ENCODE data around the gene ZBTB3.
"Not testable (repeated sequence)": the region's sequence is repeated elsewhere in the genome, so short reads cannot be mapped to it uniquely, and the experiment has no call there.

The ZBTB3 gene

GRCh38 chr11:62705413-62705812 is 48.5 kb downstream of the ZBTB3 start:
- peak overlapping the region; percentile 62 to 71 for H3K4me3 ChIP-seq (replicated peaks in 1 of 2; ENCODE audit: low read depth in 2 of 2, low read length in 2 of 2)
- peak in 1 of 2 donors; percentile 33 for DNase-seq (ENCODE audit: low read depth in 2 of 2)
- TF ChIP-seq CTCF (IDR thresholded peaks at IDR 0.05; ENCODE audit: low read depth, low read length), result no peak

GRCh38 chr11:62703921-62704320 is 50.0 kb downstream of the ZBTB3 start:
- not testable (repeated sequence) for H3K4me3 ChIP-seq (replicated peaks in 1 of 2; ENCODE audit: low read depth in 2 of 2, low read length in 2 of 2); DNase-seq (ENCODE audit: low read depth in 2 of 2)

GRCh38 chr11:62702246-62702645 is 51.7 kb downstream of the ZBTB3 start:
- no peak overlapping the region for H3K4me3 ChIP-seq (replicated peaks in 1 of 2; ENCODE audit: low read depth in 2 of 2, low read length in 2 of 2)
- no peak for DNase-seq (ENCODE audit: low read depth in 2 of 2)
- TF ChIP-seq CTCF (IDR thresholded peaks at IDR 0.05; ENCODE audit: low read depth, low read length), result no peak
